ENCODE results near the gene AKT3. TPM values are rescaled to one million over a fixed set of nuclear protein-coding genes. Genes with fewer than 3 reads are reported as not detected.

AKT3 gene
- polyA plus RNA-seq, 3 donors = 0.81 to 1.7 (median 1.4) TPM

DNA sequence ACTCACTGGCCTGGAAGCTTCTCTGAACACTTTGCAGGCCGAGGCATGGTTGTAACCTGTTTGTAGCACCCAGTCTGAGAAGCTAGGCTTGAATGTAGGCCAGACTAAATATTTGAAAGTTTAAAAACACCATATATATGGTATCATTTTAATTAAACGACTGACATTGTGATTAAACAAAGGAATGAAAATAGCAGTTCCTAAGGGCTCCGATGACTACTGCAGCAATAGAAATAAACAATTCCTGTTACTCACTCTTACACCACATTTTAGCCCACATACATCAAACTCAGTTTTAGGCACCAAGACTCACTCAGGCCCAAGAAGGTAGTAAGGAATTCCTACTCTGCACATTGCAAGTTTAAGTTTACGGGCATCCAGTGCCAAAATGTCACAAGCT lies 281.2 kb downstream of the AKT3 start:
- TF ChIP-seq, protein P1, sequence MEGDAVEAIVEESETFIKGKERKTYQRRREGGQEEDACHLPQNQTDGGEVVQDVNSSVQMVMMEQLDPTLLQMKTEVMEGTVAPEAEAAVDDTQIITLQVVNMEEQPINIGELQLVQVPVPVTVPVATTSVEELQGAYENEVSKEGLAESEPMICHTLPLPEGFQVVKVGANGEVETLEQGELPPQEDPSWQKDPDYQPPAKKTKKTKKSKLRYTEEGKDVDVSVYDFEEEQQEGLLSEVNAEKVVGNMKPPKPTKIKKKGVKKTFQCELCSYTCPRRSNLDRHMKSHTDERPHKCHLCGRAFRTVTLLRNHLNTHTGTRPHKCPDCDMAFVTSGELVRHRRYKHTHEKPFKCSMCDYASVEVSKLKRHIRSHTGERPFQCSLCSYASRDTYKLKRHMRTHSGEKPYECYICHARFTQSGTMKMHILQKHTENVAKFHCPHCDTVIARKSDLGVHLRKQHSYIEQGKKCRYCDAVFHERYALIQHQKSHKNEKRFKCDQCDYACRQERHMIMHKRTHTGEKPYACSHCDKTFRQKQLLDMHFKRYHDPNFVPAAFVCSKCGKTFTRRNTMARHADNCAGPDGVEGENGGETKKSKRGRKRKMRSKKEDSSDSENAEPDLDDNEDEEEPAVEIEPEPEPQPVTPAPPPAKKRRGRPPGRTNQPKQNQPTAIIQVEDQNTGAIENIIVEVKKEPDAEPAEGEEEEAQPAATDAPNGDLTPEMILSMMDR (IDR thresholded peaks at IDR 0.05) = no peak
- Mint-ChIP-seq H3K36me3 (peaks cover 22 to 24% of the 10 kb centered on the region in 2 donors), H3K27ac (no peak overlapping the region), H3K9me3 (no peaks in the 10 kb centered on the region), H3K4me1 (no peaks in the 10 kb centered on the region), H3K4me3 (no peak overlapping the region), H3K27me3 (ENCODE audit: low read depth in 3 of 3) (no peaks in the 10 kb centered on the region)
- Histone ChIP-seq H3K4me3 (replicated peaks in 1 of 3; ENCODE audit: low read depth in 2 of 3, low read length in 3 of 3) (no peak overlapping the region), H3K27ac (ENCODE audit: low read depth in 1 of 2, low read length in 2 of 2) (no peak overlapping the region), H3K36me3 (replicated peaks in 1 of 2; ENCODE audit: control insufficient read depth in 1 of 2, insufficient read depth in 2 of 2, low read length in 2 of 2) (no peaks in the 10 kb centered on the region), H2AFZ (ENCODE audit: insufficient read depth, low read depth, low read length, poor library complexity, severe bottlenecking) (no peak overlapping the region), H3K9me3 (replicated peaks in 1 of 2; ENCODE audit: control insufficient read depth in 1 of 2, insufficient read depth in 1 of 2, low read length in 2 of 2) (no peaks in the 10 kb centered on the region), H3K4me2 (replicated peaks; ENCODE audit: extremely low read depth, low read length, poor library complexity, severe bottlenecking) (no peak overlapping the region), H3K79me2 (ENCODE audit: insufficient read depth, low read length) (no peaks in the 10 kb centered on the region), H3K9ac (ENCODE audit: insufficient read depth, low read length, poor library complexity, severe bottlenecking) (no peak overlapping the region), H4K20me1 (ENCODE audit: insufficient read depth, low read length) (no peaks in the 10 kb centered on the region), H3K27me3 (ENCODE audit: control insufficient read depth in 2 of 2, insufficient read depth in 2 of 2, low read length in 2 of 2) (no peaks in the 10 kb centered on the region), H3K4me1 (ENCODE audit: control insufficient read depth in 1 of 2, insufficient read depth in 2 of 2, low read length in 2 of 2) (no peaks in the 10 kb centered on the region)
- DNase-seq = no peak
- intact Hi-C loops (cut with micrococcal nuclease) = no loop called here
- WGBS (ENCODE audit: insufficient coverage) = no CpG with 5 or more reads among the region's 4 CpGs

DNA sequence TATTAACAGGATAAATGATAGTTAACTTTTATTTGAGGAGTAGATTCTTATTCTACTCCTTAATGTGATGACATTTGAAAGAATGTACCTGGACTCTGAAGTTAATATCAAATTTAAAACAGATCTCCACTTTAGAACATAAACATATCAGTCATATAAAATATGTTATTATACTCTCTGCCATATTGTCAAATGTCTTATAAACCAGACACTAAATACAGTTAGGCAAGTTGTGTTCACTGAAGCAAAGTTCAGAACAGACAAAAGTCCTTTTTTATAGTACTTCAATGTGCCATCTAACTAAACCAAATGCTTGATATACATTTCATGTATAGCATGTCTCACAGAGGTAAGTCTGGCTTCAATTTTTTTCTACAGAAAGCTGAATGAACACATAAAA lies 285.2 kb downstream of the AKT3 start:
- Histone ChIP-seq H3K4me3 (replicated peaks in 1 of 3; ENCODE audit: low read depth in 2 of 3, low read length in 3 of 3) (no peak overlapping the region), H3K79me2 (ENCODE audit: insufficient read depth, low read length) (no peaks in the 10 kb centered on the region), H4K20me1 (ENCODE audit: insufficient read depth, low read length) (no peaks in the 10 kb centered on the region), H3K4me2 (replicated peaks; ENCODE audit: extremely low read depth, low read length, poor library complexity, severe bottlenecking) (no peak overlapping the region), H3K9ac (ENCODE audit: insufficient read depth, low read length, poor library complexity, severe bottlenecking) (no peak overlapping the region), H2AFZ (ENCODE audit: insufficient read depth, low read depth, low read length, poor library complexity, severe bottlenecking) (no peak overlapping the region), H3K4me1 (ENCODE audit: control insufficient read depth in 1 of 2, insufficient read depth in 2 of 2, low read length in 2 of 2) (no peaks in the 10 kb centered on the region), H3K27ac (ENCODE audit: low read depth in 1 of 2, low read length in 2 of 2) (no peak overlapping the region), H3K9me3 (replicated peaks in 1 of 2; ENCODE audit: control insufficient read depth in 1 of 2, insufficient read depth in 1 of 2, low read length in 2 of 2) (no peaks in the 10 kb centered on the region), H3K27me3 (ENCODE audit: control insufficient read depth in 2 of 2, insufficient read depth in 2 of 2, low read length in 2 of 2) (no peaks in the 10 kb centered on the region), H3K36me3 (replicated peaks in 1 of 2; ENCODE audit: control insufficient read depth in 1 of 2, insufficient read depth in 2 of 2, low read length in 2 of 2) (no peaks in the 10 kb centered on the region)
- Mint-ChIP-seq H3K27me3 (ENCODE audit: low read depth in 3 of 3) (no peaks in the 10 kb centered on the region), H3K9me3 (no peaks in the 10 kb centered on the region), H3K4me3 (no peak overlapping the region), H3K4me1 (no peaks in the 10 kb centered on the region), H3K36me3 (peaks cover 20 to 21% of the 10 kb centered on the region in 2 donors), H3K27ac (no peak overlapping the region)
- intact Hi-C loops (cut with micrococcal nuclease) = no loop called here
- no peak for DNase-seq
- TF ChIP-seq, protein P1 (IDR thresholded peaks at IDR 0.05) = no peak

Measured in CD14-positive monocyte (primary cell).